Measurements from ENCODE around the gene SUV39H1.

- TF ChIP-seq CTCF (IDR thresholded peaks at IDR 0.05; ENCODE audit: low read depth, low read length) (no peak), POLR2A (IDR thresholded peaks at IDR 0.05; ENCODE audit: extremely low read depth, insufficient read length) (no peak), MYC (IDR thresholded peaks at IDR 0.05; ENCODE audit: low read depth, low read length) (no peak)
Measured at GRCh38 chrX:48719958-48720357, 23.4 kb downstream of the SUV39H1 start.
